ENCODE data around the gene ACOXL.

The ACOXL gene

GRCh38 chr2:111139637-111140317 is 407.4 kb downstream of the ACOXL start:
- no peak for DNase-seq (ENCODE audit: low read depth)

GRCh38 chr2:111140815-111141214 is 408.4 kb downstream of the ACOXL start:
- no peak for DNase-seq (ENCODE audit: low read depth)

- no peak for DNase-seq (ENCODE audit: low read depth)
These were observed 409.7 kb downstream of the ACOXL start for GRCh38 chr2:111142101-111142500.

GRCh38 chr2:111143107-111143842 is 410.9 kb downstream of the ACOXL start:
- no peak for DNase-seq (ENCODE audit: low read depth)

- no peak for DNase-seq (ENCODE audit: low read depth)
These were observed 411.4 kb downstream of the ACOXL start for GRCh38 chr2:111143843-111144198.

GRCh38 chr2:111145103-111145760 is 412.9 kb downstream of the ACOXL start:
- DNase-seq (ENCODE audit: low read depth) = no peak

GRCh38 chr2:111145951-111146350 is 413.6 kb downstream of the ACOXL start:
- DNase-seq (ENCODE audit: low read depth) = no peak

GRCh38 chr2:111148225-111148873 is 416.0 kb downstream of the ACOXL start:
- no peak for DNase-seq (ENCODE audit: low read depth)

GRCh38 chr2:111148925-111149324 is 416.6 kb downstream of the ACOXL start:
- no peak for DNase-seq (ENCODE audit: low read depth)

- DNase-seq (ENCODE audit: low read depth) = no peak
These were observed 417.6 kb downstream of the ACOXL start for GRCh38 chr2:111149882-111150455.

- DNase-seq (ENCODE audit: low read depth) = no peak
These were observed 422.4 kb downstream of the ACOXL start for GRCh38 chr2:111154758-111155157.

- DNase-seq (ENCODE audit: low read depth) = no peak
These were observed 423.2 kb downstream of the ACOXL start for GRCh38 chr2:111155610-111156009.

GRCh38 chr2:111156529-111156928 is 424.2 kb downstream of the ACOXL start:
- no peak for DNase-seq (ENCODE audit: low read depth)

GRCh38 chr2:111157071-111157661 is 424.8 kb downstream of the ACOXL start:
- no peak for DNase-seq (ENCODE audit: low read depth)

- DNase-seq (ENCODE audit: low read depth) = no peak
These were observed 425.4 kb downstream of the ACOXL start for GRCh38 chr2:111157798-111158197.

GRCh38 chr2:111159641-111160040 is 427.3 kb downstream of the ACOXL start:
- DNase-seq (ENCODE audit: low read depth) = no peak

GRCh38 chr2:111160758-111161157 is 428.4 kb downstream of the ACOXL start:
- no peak for DNase-seq (ENCODE audit: low read depth)

GRCh38 chr2:111161971-111162370 is 429.6 kb downstream of the ACOXL start:
- no peak for DNase-seq (ENCODE audit: low read depth)

GRCh38 chr2:111162718-111163331 is 430.5 kb downstream of the ACOXL start:
- DNase-seq (ENCODE audit: low read depth) = no peak

- no peak for DNase-seq (ENCODE audit: low read depth)
These were observed 431.7 kb downstream of the ACOXL start for GRCh38 chr2:111164078-111164477.

- DNase-seq (ENCODE audit: low read depth) = no peak
These were observed 432.7 kb downstream of the ACOXL start for GRCh38 chr2:111165084-111165483.

- no peak for DNase-seq (ENCODE audit: low read depth)
These were observed 433.7 kb downstream of the ACOXL start for GRCh38 chr2:111166115-111166514.
